ENCODE measurements around the gene PDE7B.

The PDE7B gene

DNA sequence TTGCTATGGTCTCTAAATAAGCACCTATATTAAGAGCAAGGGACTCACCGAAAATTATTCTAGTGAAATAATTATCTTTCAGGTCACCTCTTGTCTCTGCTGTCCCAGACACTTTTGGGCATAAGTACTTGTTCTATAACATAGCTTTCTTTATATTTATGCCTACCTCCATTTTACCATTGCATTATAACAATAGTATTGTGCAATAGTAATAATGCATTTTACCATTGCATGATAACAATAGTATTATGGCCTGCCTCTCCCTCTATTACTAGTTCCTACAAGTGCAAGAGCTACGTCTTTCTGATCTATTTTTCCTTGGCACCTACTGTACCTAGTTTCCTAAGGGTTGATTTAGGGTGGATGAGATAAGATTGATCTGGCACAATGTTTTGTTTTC lies 169.2 kb downstream of the PDE7B start:
- in situ Hi-C loops (cut with HindIII; ENCODE audit: low sequenced_read_pairs): no loop called here

DNA sequence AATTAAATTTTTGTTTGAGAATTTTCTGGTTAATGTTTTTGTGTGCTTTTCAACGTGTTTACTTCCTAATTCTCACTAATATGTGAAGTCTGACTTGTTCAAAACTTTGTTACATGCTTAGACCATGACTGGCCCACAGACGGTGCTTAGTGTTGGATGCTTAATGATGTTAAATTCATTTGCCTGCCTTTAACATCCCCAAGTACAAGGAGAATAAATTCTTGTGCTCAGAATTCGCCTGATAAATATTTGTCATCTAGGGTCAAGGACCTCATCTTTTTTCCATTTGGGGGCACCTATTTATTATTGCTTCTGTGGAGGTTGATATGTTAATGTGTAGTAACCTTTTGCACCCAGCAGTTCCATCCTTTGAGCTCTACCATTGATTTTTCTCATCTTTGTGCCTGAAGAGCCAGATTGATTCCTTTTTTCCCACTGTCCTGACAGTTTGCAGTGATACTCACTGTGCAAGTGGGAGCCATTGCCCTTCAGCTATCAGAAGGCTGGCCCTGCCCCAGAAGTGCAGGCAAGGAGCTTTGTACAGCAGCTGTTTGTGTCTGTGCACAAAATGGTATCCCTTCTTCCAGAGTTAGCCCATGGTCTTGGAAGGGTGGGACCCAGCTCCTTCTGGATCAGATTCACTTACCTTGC lies 170.8 kb downstream of the PDE7B start:
- in situ Hi-C loops (cut with HindIII; ENCODE audit: low sequenced_read_pairs): no loop called here

DNA sequence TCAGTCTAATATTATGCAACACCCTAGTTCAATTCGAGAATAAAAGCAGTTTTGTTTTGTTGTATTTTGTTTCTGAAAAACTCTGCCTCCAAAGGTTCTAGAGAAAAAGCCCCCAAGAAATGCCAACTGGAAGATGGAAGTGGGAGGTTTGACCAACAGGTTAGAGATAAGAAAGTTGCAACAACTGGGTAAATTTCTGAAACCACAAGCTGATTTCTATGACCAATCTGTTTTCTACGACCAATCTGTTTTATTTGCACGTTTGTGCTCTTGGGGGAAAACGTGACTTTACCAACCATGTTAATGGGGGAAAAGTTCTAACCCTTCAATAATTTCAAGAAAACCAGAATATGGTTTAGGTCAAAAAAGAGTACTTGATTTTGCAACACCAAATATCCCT lies 173.2 kb downstream of the PDE7B start:
- in situ Hi-C loops (cut with HindIII; ENCODE audit: low sequenced_read_pairs): no loop called here

DNA sequence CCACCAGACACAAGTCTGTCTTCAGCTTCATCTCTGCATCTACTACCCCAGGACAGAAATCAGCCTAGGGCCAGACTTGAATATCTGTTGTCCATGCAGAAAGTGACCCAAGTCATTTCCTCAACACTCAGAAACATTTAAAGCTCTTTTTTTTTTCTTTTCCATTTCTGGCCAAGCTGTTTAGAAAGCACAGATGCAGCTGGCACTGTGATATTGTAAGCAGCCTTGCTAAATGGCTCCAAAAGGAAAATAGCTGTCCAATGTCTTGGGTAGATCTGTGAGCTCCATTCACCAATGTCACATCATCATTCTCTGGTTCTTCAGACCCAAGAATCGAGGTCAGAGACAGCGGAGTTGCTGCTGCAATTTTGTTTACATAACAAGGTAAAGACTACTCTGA lies 174.2 kb downstream of the PDE7B start:
- in situ Hi-C loops (cut with HindIII; ENCODE audit: low sequenced_read_pairs): no loop called here

DNA sequence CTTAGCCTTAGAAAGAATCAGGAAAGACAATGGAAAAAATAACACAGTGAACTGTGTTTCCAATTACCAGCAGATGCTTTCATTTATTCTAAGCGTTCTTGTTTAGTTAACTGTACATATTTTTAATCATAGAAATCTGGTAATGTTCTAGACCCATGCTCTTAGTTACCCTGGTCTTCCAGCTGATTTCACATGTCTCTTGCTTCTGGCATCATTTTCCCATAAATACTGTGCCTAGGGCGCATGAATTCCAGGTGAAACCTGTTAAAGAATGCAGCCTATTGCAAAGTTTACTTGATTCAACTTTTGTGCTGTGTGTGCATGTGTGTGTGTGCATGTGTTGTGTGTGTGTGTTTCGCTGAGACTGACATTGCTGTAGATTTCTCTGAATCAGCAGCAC lies 178.6 kb downstream of the PDE7B start:
- in situ Hi-C loops (cut with HindIII; ENCODE audit: low sequenced_read_pairs): no loop called here

DNA sequence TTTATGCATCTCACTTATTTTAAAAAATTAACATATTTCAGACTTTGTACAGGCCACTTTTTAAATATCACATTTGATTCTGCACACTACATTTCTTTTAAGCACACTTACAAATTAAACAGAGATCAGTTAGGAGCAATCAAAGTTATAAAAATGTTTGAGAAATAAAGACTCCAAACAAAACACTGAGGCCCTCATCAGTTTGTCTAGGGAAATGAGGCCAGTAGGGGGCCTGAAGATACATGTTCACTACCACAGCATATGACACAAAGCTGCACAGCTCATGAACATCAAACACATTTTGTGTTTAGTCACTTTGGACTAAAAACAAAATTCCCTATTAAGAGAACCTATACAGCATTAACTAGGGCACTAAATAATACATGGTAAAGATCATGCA lies 180.5 kb downstream of the PDE7B start:
- in situ Hi-C loops (cut with HindIII; ENCODE audit: low sequenced_read_pairs): no loop called here

DNA sequence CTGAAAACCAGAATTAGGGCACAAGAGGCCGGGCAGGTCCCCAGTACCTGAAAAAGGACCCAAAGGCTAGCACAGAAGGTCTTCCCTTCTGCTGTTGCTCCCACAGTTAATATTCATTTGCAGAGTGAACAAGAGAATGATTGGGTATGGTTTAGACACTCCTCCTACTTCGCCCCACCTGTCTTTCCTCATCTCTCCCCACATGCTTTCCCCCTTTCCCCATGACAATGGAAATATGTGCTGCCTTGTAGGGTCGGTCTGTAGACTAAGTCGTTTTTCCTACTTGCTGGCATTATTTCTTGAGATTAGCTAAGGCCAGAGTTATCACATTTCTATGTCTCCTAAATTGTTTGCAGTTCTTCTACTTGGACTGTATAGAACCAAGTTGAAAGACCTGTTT lies 181.9 kb downstream of the PDE7B start:
- in situ Hi-C loops (cut with HindIII; ENCODE audit: low sequenced_read_pairs): no loop called here

DNA sequence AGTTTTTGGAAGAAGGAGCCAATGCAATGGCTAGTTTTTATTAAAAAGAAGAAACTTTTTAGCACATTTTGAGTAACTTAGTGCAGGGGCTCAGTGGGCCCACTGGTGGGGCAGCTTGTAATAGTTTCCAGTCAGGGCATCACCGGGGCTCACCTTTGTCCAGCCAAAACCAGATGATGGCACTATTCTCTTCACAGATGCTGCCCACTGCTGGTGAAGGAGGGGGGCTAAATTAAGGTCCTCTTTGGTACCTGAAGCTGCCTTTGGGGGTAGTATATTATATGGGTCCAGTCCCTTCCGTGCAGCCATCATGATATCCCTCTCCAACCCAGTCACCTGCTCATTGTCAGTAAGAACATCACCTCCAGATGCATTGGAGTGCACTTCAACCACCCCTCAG lies 182.9 kb downstream of the PDE7B start:
- in situ Hi-C loops (cut with HindIII; ENCODE audit: low sequenced_read_pairs): no loop called here

DNA sequence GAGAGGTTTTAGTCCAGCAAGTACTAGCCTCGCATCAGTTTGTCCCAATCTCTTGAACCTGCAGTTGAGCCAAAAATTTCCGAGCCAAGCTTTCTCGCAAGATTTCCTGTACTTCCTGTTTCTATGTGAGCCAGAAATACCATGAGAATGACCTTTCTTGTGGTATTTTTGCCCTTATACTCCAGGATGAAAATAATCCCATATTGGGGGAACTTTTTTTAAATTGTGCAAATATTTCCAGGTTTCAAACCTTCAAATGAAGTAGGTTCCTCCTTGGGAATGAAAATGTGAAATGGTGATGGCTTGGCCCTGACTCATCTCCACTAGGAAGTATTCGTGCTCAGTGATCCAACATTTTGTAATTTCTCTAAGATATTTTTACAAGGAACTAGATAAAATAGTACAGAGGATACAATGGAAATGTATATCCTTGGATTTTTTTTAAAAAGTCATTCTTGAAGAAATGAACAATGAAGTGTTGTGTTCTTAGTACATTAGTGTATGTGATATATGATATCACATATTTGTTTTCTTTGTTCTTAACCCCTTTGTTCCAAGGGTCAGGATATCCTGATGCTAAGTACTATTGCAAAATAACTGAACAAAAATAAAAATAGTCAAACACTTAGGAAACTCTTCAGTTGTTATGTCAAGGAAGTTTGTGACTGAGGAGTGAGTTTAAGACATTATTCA lies 184.0 kb downstream of the PDE7B start:
- in situ Hi-C loops (cut with HindIII; ENCODE audit: low sequenced_read_pairs): no loop called here

DNA sequence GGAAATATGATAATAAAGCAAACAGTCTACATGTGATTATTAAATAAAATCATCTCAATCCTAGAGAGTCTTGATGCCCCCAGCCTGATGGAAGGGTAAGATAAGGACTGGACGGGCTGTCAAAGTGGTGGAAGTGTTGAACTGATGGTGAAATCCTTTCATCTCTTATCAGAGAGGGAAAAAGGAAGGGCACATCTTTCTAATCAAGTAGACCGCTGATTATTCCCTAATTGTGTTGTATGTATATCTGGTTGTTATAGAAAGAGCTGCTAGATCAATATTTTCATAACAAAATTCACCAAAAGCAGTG lies 184.5 kb downstream of the PDE7B start:
- in situ Hi-C loops (cut with HindIII; ENCODE audit: low sequenced_read_pairs): no loop called here

DNA sequence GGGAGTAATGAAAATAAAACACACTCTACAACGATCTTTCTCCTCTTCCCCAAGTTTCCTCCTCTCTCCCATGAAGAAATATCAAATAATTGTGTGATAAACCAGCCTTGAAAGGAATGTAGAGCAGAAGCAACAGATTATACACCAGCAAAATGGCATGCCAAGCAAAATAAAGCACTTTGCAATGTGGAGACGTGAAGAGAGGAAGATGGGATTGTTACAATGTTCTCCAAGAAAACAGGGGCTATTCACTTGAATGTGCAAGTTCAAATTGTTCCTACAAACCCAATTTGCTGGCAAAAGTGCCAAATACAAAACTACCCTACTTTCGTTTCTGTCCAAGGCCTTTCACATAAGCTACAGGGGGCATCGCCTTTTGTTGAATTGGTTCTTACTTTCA lies 185.1 kb downstream of the PDE7B start:
- in situ Hi-C loops (cut with HindIII; ENCODE audit: low sequenced_read_pairs): no loop called here

DNA sequence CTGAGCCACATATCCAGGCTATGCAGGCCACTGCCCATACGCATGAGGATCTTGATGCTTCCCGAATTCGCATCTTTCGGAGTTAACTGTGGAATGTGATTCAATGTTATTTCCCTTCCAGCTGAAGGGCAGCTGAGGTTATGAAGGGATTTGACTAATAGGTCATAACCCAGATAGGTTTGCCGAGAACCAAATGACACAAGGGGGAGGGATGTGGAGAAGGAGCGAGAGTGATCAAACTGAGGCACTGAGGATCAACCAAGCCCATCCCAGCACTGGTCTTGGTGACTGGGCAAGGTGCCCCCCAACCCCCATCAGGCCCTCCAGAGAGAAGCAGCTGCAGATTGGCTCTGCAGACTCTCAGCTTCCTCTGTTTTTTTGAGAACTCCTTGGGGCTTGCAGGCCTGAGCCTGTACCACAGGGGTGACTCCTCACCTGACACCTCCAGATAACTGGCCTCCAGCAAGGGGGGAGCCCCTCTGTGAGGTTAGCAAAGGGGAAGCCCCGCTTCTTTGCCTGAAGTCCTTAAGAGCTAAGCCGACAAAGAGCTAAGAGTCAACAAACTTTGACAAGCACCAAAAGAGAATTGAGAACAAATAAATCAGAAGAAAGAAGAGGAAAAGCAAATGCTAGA lies 185.9 kb downstream of the PDE7B start:
- in situ Hi-C loops (cut with HindIII; ENCODE audit: low sequenced_read_pairs): no loop called here

DNA sequence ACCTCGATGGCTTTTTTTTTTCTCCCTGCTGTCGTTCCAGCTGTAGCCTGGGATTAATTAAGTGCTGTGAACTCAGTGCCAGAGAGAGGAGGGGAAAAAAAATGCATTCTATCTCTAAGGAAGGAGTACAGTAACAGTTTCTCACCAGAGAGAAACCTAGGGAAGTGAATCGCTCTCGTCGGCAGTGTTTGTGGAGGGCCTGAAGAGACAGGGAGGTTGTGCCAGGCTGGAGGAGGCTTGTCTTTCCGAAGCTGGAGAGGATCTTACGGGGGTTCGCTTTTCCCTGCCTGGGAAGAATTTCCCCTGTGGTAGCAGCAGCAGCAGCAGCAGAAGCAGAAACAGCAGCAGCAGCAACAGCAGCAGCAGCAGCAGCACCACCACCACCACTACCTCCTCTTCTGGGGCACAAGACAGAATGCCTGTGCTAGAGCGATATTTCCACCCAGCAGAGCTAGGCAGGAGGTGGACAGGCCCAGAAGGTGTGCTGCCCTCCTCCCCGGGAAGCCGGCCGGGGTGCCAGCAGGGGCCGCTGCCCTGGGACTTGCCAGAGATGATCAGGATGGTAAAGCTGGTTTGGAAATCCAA lies 186.5 kb downstream of the PDE7B start:
- in situ Hi-C loops (cut with HindIII; ENCODE audit: low sequenced_read_pairs): no loop called here

DNA sequence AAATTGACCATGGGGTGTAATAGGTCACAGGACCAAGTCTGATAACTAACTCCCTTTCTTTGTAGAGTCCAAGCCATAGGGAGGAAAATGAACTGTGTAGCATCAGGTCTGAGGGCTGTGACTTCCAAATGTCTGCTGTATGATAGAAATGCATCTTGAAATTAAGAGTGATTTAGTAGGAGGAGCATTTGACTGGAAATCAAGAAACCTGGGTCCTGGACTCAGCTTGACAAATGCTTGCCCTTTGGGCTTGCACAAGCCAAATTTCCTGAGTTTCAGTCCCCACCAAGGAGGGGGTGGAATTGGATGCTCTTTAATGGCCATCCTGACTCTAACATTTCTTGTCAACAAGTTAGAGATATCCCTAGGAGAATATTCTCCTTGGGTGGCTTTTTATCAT lies 187.0 kb downstream of the PDE7B start:
- in situ Hi-C loops (cut with HindIII; ENCODE audit: low sequenced_read_pairs): no loop called here

DNA sequence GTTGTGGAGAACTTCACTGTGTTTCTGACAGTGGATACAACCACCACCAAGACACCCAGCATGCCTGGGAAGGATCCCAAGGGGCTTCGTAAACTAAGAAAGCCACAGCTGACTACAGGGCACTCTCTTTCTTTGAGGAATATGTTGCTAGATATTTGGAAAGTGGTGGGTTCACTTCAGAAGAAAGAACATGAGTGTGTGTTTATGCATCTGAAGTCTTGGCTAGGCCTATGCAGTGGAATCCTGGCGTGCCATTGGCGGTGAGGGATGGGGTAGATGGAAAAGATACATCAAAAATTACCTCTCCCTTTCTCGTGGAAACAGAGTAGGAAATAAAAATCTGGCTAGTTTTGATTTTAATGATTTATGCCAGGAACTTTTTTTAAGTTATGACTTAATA lies 187.7 kb downstream of the PDE7B start:
- in situ Hi-C loops (cut with HindIII; ENCODE audit: low sequenced_read_pairs): no loop called here

DNA sequence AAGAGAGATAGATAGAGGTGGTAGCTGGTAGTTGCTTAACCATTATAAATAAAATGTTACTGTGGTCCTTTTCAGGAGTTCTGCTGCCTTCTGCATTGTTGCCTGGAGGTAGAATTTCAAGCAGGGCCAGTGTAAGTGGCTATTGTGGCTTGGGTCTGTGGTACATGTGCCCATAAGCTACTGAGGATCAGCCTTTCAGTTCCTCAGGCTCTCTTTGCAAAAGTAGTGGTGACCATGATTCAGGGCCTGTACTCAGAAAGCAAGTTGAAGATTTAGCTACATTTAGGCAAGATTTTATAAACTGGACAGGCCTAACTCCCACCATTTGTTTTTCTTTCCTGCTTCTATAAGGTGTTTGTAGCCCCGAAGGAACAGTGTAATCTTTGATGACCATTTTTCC lies 199.0 kb downstream of the PDE7B start:
- in situ Hi-C loops (cut with HindIII; ENCODE audit: low sequenced_read_pairs): no loop called here

DNA sequence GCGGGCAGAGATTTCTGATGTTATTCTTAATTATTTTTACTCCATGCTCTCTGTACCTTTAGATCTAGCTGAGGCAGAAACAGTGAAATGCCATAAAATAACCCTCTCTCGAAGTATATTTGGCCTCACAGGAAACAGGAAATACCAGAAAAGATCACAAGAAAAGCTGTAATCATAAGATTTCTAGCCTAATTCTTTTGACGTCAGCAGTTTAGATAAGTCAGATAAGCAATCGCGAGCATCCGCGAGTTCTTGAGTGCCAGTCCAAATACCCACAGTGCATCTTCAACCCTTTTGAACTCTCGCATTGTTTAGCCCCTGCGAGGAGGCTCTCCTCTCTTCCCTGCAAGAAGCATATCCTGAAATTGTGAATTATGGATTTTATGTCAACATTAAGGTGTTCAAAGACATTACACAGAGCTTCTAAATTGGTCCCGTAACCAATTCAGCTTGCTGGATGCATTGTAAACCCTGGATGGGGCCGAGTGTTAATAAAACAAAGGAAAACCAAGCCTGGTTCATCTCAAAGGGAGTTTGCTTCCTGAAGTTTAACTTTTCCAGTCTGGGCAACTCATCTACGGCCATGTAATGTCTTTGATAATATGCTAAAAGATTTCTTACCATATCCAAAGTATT lies 199.8 kb downstream of the PDE7B start:
- in situ Hi-C loops (cut with HindIII; ENCODE audit: low sequenced_read_pairs): no loop called here

DNA sequence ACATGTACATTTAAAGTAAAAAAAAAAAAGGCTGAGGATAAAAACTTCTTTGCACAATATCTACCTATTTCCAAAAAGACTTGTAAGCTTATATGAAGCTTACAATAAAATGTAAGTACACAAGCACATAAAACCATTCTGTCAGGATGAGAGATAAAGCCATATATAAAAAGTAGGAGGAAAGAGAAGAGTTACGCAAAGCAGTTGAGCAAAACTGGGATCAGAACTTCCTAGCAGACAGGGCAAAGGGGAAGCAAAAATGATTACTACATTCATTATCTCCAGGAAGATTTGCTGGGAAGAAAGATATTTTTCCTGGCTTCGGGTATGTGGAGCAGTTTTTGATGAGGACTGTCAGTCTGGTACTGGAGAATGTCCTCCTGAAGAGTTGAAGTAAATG lies 200.5 kb downstream of the PDE7B start:
- in situ Hi-C loops (cut with HindIII; ENCODE audit: low sequenced_read_pairs): no loop called here

DNA sequence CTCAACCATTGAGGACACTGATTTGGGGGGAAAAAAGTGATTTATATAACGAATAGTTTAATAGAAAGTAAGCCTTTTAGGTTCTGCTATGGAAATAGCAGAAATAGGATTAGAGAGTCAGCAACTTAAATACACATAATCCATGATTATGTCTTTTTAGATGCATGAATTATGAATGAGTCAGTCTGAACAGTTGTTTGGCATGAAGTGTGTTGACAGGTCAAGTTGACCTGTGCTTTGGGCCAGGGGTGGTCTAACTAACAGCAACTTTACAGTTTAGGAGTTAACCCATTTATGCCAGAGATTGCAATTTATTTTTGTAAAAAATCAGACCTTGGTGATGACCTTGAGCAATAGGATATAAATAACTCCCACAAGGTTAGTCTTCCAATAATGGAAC lies 207.4 kb downstream of the PDE7B start:
- in situ Hi-C loops (cut with HindIII; ENCODE audit: low sequenced_read_pairs): loop anchor here (5.0 kb wide), 1 partner anchor 43 kb away; no protein-coding TSS in a partner anchor

DNA sequence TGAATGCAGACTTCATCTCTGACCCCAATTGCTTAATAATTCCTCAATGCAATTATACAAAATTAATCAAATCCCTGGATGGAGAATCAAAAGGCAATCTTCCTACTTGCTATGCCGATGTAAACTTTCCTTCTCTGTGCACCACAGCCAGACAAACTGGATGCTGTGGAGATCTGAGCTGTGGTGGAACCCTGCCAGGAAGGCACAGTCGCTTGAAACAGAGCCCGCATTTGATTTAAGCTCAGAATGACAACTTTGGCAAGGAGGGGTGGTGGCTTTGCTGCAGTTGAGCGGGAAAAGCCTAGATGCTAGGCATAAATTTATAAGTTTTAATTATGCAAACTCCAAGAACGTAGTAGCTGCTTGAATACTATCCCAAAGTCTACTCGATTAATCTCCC lies 207.8 kb downstream of the PDE7B start:
- in situ Hi-C loops (cut with HindIII; ENCODE audit: low sequenced_read_pairs): loop anchor here (5.0 kb wide), 1 partner anchor 43 kb away; no protein-coding TSS in a partner anchor

DNA sequence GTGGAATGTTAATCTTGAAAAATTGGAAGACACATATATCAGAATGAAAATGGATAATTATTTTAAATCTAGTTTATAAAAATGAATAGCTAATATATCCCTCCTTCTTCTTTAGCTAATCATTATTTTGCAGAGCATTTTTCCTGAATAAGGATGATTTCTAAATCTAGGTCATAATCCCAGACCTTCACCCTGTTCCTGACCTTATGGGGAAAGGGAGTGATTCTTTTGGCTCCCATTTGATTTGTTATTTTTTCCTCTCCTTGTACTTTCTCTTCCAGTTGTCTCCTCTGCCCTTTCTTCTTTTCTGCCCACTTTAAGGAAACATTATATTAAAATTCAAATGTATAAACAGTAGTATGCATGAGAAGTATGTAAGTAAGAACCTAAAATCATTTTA lies 208.6 kb downstream of the PDE7B start:
- in situ Hi-C loops (cut with HindIII; ENCODE audit: low sequenced_read_pairs): loop anchor here (5.0 kb wide), 1 partner anchor 87 kb away; no protein-coding TSS in a partner anchor

DNA sequence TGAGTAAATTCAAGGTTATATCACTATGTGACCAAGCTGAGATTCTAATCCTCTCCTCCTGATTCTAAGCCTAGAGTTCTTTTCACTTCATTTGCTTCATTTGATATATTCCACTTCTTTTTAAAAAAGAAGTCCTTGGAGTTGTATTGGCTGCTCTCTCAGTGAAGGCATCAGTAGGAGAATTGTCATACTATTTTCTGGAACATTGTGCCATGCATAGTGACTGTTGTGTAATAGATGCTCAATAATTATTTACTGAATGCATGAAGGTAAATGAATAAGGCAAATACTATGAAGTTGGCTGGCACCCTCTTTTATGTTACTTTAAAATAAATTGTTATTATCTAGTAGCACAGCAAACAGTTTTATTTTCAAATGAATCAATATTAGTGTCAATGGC lies 209.3 kb downstream of the PDE7B start:
- in situ Hi-C loops (cut with HindIII; ENCODE audit: low sequenced_read_pairs): loop anchor here (5.0 kb wide), 1 partner anchor 87 kb away; no protein-coding TSS in a partner anchor
